IPS-15b (cell line): ENCODE measurements around the gene KATNAL1.
"Not testable (repeated sequence)": the region's sequence is repeated elsewhere in the genome, so short reads cannot be mapped to it uniquely, and the experiment has no call there.

Experiments used
- H3K27me3 ChIP-seq: one replicate; pipeline ENCODE4 v1.6.1; 2013; ENCODE audit warnings: low read length; ENCODE audit not compliant: control insufficient read depth, insufficient read depth
- H3K36me3 ChIP-seq: one replicate; pipeline ENCODE4 v1.6.1; 2013; ENCODE audit warnings: low read length; ENCODE audit not compliant: control insufficient read depth, insufficient read depth
- H3K4me1 ChIP-seq: one replicate; pipeline ENCODE4 v1.6.1; 2013; ENCODE audit warnings: mild to moderate bottlenecking, low read length; ENCODE audit not compliant: control insufficient read depth, insufficient read depth
- H3K4me3 ChIP-seq: one replicate; pipeline ENCODE4 v1.5.1; 2013; ENCODE audit warnings: low read depth, low read length
- H3K9ac ChIP-seq: one replicate; pipeline ENCODE4 v1.6.1; 2013; ENCODE audit warnings: low read depth, mild to moderate bottlenecking, low read length
- H3K9me3 ChIP-seq: one replicate; pipeline ENCODE4 v1.6.1; 2013; ENCODE audit warnings: mild to moderate bottlenecking, low read length; ENCODE audit not compliant: control insufficient read depth, insufficient read depth

The KATNAL1 gene

DNA sequence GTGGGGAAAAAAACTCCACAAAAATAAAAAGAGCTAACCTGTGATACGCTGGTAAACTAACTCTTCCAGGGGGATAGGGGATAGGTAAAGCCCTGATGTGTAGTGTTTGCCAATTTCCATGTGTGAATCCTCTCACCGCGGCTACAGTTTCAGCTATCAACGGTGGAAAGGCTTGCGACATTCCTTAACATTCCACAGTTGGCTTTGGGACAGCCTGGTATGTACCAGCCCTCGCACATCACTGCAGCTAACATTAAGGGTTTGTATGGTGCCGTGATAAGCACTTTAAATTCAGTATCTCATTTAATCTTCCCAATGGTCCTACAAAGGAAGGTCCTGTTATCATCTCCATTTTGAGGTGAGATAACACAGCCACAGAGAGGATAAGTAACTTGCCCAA, 112.4 kb downstream of the KATNAL1 start:
- Histone ChIP-seq H3K4me3 (no peak overlapping the region), H3K36me3 (no peaks in the 10 kb centered on the region), H3K27me3 (no peaks in the 10 kb centered on the region), H3K9me3 (no peaks in the 10 kb centered on the region), H3K9ac (no peak overlapping the region), H3K4me1 (no peaks in the 10 kb centered on the region)

DNA sequence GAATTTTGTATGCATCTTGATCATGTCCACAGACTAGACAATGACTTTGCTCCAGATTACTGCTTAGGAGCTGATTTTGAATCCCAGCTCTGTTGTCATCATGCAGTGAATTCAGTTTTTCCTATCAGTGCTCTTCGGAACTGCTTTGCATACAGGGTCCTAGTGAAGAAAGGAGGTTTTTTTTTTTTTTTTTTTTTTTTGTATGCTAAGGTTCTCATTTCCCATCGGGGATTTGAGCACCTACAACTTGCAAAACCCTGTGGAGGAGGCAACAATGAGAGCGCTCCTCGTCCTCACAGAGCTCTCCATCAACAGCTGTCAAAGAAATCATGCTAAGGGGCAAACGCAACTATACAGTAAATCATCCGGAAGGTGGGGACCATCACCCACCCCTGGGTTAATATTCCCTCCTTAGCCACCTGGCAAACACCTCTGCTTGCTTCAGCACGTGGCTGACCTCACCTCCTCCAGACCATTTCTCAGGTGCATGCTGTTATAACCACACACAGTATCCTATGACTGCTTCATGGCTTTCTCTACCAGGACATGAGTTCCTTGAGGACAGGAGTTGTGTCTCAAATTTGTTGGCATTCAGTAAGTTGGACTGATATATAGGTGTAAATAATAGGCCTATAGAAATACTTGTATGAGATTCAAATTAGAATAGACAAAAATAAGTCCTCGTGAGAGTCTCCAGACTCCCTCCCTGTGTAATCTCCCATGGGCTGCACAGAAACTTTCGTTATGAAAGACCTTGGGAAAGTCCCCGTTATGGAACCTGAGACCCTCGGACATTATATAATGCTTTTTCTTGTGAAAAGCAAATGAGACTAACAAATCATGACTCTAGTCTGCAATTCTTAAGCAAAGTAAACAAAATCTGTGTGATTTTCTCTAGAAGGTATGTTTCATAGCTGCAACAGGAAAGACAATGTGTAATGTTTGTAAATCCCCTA, 113.8 kb downstream of the KATNAL1 start:
- no peaks in the 10 kb centered on the region for H3K36me3 ChIP-seq
- no peaks in the 10 kb centered on the region for H3K4me1 ChIP-seq
- H3K4me3 ChIP-seq: no peak overlapping the region
- H3K27me3 ChIP-seq: no peaks in the 10 kb centered on the region
- H3K9ac ChIP-seq: no peak overlapping the region
- H3K9me3 ChIP-seq: no peaks in the 10 kb centered on the region

DNA sequence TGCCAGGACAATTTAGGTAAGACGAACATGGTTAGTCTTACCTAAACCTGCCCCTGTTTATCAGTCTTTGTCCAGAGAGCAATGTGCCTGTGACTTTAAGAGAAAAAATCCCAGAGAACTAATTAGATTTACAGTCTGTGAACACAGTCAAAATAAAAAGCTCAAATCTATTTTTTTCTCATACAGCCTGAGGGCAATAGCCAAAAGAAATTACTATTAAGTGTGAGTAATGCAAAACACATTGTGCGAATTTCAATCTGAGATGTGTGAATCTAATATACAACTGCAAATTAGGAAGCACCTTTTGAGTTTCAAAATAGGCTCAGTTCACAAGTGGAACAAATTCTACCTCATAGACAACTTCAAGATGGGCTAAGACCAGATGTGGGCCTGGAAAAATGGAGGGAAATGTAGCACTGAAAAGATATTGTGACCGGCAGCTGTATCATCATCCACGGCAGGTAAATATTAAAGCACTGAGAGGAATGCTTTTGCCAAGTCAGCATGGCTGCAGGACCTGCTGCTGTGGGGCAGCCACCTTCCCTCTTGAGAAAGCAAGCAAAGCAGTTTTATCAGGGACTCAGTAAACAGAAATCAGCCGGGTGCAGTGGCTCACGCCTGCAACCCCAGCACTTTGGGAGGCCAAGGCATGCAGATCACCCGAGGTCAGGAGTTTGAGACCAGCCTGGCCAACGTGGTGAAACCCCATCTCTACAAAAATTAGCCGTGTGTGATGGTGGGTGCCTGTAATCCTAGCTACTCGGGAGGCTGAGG, 114.8 kb downstream of the KATNAL1 start:
- Histone ChIP-seq H3K9me3 (no peaks in the 10 kb centered on the region), H3K4me3 (no peak overlapping the region), H3K9ac (no peak overlapping the region), H3K4me1 (no peaks in the 10 kb centered on the region), H3K27me3 (no peaks in the 10 kb centered on the region), H3K36me3 (no peaks in the 10 kb centered on the region)

DNA sequence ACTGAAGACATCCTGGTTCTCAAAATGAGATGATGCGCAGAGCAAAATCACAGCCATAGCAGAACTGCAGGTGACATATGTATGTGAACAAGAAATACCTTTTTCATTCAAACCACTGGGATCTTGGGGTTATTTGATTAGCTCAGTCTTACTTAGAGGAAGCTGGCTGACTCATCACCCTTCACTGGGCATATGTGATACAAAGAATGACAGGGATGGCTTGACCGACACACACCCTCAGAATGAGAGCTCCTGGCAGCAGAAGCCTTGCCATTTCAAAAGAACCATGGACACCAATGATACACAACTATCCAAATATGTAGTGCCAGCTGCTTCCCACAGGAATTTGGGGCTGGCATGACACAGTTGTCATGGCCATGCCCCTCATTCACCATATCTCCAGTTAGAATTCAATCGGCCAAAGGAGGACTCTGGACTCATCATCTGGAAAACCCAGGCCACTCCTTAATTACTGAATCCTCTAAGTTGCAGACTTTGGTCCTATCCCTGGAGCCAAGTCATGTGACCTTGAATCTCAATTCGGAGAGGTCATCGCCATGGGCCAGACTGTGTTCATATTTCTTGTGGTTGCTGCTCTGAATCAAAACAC, 115.8 kb downstream of the KATNAL1 start:
- no peaks in the 10 kb centered on the region for H3K4me1 ChIP-seq
- no peaks in the 10 kb centered on the region for H3K9me3 ChIP-seq
- H3K9ac ChIP-seq: no peak overlapping the region
- no peaks in the 10 kb centered on the region for H3K36me3 ChIP-seq
- H3K4me3 ChIP-seq: no peak overlapping the region
- H3K27me3 ChIP-seq: no peaks in the 10 kb centered on the region

DNA sequence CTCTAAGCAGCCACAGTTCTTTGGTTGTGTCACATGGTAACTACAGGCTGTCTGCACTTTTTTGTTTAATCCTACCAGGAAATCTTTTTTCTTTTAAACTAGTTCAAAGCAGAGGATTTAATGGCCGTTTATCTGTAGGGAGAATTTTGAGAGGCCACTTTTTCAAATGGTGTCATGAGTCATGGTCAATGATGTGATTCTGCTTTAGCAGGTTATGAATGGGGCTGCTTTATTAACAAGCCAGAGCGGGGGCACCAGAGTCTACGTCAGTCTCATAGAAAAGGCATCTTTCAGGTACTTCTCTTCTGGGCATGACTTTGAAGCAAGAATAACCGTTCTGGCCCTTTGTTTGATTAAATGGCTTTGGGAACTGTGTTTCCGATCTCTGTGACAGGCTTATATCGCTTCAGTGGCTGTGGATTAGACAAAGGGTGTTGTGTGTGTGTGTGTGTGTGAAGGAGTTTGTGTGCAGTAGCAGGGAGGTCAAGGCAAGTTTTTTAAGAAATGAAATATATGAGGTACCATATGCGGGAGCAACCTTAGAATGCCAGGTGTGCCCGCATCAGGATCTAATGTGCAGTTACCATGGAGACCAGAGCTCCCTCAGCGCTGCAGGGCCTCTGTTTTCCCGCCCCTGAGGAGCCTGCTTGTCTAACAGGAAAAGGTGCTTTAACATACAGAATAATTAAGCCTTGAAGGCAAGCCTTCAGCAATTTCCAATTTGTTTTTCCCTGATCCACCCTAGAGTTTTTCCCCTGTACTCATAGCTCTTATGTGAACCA, 120.5 kb downstream of the KATNAL1 start:
- Histone ChIP-seq H3K9me3 (no peaks in the 10 kb centered on the region), H3K4me3 (no peak overlapping the region), H3K9ac (no peak overlapping the region), H3K36me3 (no peaks in the 10 kb centered on the region), H3K4me1 (no peaks in the 10 kb centered on the region), H3K27me3 (no peaks in the 10 kb centered on the region)

DNA sequence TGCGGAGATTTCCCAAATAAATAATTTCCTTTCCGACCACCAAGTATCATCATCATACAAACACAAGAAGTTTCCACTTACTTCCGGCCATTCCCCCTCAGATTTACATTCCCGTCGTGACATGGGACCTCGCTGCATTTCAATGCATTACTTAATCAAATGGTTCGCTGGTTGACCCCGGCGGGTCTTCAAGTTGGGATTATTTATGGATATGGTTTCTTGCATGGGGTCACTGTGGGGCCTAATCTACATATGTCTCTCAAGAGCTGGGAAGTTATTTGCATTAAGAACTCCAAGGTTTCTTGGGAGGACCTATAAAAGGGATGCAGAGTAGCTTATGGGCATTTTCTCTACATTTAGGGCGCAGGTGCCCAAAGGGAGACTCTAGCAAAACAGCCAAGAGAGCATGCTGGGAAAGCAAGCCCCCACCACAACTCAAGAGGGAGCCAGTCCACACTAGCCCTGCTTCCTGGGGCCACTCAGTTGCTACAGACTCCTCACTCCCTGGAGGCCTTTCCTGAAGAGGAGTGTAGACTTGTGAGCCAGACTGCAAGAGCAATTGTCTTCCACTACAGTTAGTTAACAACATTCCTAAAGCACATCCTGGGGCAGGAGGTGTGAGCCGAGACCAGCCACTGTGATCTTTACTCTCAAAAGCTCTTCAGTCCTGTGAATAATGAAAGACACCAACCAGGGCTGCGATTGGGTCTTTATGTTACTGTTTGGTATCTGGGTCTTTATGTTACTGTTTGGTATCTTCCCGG, 125.3 kb downstream of the KATNAL1 start:
- Histone ChIP-seq H3K9ac (no peak overlapping the region), H3K9me3 (no peaks in the 10 kb centered on the region), H3K4me1 (no peaks in the 10 kb centered on the region), H3K4me3 (no peak overlapping the region), H3K36me3 (no peaks in the 10 kb centered on the region), H3K27me3 (no peaks in the 10 kb centered on the region)

DNA sequence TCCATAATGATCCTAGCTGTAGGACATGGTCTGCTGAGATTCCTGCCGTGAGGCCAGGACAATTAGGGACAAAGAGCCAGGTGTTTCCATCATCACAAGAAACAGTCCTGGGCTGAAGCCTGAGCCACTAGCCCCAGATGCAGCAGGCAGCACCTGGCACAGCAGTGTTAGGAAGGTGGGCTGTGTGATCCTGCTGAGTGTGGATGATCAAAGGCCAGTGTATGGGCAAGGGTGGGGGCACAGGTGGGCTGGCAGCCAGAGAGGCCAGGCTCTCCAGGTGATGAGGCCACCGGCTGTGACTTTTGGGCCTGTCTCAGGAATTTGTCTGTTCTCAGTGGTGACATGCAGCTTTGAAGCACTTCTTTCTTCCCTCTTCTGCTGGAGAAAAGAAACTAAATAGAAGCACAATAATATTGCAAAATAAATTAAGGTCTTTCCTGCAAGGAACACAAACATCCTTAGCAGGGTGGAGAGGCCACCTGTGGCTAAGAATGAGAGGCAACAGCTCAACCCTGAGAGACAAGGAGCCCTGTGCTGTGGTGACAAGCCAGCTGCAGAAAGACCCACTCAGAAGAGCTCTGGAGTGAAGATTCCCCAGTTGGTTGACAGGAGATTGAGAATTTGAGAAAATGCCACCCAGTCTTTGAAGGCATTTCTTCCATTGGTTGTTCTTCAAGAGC, 127.6 kb downstream of the KATNAL1 start:
- no peaks in the 10 kb centered on the region for H3K36me3 ChIP-seq
- no peaks in the 10 kb centered on the region for H3K27me3 ChIP-seq
- no peak overlapping the region for H3K9ac ChIP-seq
- no peaks in the 10 kb centered on the region for H3K9me3 ChIP-seq
- H3K4me1 ChIP-seq: no peaks in the 10 kb centered on the region
- no peak overlapping the region for H3K4me3 ChIP-seq

DNA sequence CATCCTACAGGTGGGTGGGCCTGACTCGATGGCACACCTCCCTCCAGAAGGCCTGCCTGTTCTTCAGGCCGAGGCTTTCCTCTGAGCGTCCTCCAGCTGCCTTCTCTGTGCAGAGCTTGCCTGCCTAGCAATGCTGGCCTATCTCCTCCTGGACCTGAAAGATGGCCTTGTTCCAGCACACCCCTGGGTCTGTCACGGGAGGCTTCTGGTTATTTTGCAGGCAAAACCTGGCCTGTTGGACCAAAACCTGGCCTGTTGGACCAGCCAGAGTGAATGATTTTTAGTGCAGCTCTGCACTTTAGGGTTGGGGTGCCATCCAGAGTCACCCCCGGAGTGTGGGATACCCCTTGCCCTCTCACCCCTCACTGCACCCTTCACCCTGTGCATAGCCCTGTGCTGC, 128.4 kb downstream of the KATNAL1 start:
- Histone ChIP-seq H3K36me3 (no peaks in the 10 kb centered on the region), H3K9ac (no peak overlapping the region), H3K4me1 (no peaks in the 10 kb centered on the region), H3K27me3 (no peaks in the 10 kb centered on the region), H3K4me3 (no peak overlapping the region), H3K9me3 (no peaks in the 10 kb centered on the region)

DNA sequence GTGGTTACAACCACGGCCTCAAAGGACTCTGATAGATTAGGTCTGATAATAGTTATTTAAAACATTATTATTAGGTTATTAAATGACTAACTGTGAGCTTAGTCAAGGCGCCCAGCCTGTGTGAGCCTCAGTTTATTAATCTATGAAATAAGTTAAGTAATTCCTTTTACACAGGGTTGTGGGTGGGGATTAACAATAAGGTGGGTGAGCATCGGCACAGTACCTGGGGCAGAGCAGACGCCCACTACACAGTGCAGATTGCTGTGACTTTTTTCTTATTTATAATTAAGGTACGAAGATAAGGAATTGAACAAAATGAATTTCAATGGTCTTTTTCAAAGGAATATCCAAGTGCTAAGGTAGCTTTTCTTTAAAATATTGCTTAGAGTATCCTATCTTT, 132.2 kb downstream of the KATNAL1 start:
- Histone ChIP-seq H3K36me3 (no peaks in the 10 kb centered on the region), H3K4me1 (no peaks in the 10 kb centered on the region), H3K4me3 (no peak overlapping the region), H3K27me3 (no peaks in the 10 kb centered on the region), H3K9me3 (no peaks in the 10 kb centered on the region), H3K9ac (no peak overlapping the region)

DNA sequence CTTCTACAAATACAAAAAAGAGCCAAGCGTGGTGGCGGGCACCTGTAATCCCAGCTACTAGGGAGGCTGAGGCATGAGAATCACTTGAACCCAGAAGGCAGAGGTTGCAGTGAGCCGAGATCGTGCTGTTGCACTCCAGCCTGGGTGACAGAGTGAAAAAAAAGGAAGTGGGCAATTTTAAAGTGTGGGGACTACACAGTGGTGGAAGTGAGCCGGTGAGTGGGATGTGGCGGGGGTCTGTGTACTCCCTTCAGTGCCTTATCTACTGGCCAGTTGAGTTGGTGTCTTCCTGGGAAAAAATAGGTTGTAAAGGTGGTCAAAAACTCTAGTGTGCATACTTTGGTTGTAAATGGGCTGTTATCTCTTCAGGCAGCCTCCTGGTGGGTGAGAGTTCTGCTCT, 133.1 kb downstream of the KATNAL1 start:
- H3K9ac ChIP-seq: not testable (repeated sequence)

More for the DNA sequence above, 133.1 kb downstream of the KATNAL1 start:
- not testable (repeated sequence) for H3K27me3 ChIP-seq, H3K9me3 ChIP-seq, H3K4me3 ChIP-seq, H3K4me1 ChIP-seq, H3K36me3 ChIP-seq
